Measurements from ENCODE around the gene TRIM28.

DNA sequence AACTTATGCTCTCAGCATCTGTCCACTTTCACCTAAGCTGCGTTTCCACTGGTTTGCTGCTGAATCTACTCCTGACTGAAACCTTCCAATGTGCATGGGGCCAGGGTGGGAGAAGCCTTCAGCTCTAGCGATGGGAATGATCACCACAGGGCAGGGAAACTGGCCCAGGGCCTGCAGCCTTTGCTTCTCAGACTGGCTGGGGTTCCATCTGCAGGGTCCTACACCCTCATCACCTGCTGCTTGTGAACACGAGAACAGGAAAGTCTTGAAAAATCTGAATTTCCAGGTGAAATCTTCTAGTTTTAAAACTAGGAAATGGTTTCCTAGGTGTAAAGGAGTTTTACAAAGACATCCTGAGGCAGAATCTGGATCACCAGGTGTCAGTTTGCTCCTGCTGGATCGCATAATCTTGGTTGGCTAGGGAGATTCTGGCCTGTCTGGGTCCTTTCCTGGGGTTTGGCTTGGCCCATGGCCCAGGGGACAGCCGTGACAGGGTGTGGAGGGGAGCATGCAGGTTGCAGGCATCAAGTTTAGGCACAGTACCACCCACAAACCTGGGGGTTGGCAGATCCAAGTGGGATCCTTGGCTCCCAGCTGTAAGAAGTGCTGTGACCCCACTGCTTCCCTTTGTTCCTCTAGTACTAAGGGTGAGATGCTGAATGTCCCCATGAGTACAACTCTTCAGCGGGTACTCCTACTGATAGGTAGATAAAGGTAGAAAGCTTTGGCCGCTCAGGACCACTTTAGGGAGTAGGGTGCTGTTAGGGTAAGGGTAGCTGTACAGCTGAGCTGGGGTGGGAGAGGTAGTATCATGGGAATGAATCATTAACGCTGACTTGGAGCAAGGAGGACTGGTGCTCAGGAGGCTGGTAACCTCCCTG, 16.4 kb downstream of the TRIM28 start:
- TF ChIP-seq, protein P1, sequence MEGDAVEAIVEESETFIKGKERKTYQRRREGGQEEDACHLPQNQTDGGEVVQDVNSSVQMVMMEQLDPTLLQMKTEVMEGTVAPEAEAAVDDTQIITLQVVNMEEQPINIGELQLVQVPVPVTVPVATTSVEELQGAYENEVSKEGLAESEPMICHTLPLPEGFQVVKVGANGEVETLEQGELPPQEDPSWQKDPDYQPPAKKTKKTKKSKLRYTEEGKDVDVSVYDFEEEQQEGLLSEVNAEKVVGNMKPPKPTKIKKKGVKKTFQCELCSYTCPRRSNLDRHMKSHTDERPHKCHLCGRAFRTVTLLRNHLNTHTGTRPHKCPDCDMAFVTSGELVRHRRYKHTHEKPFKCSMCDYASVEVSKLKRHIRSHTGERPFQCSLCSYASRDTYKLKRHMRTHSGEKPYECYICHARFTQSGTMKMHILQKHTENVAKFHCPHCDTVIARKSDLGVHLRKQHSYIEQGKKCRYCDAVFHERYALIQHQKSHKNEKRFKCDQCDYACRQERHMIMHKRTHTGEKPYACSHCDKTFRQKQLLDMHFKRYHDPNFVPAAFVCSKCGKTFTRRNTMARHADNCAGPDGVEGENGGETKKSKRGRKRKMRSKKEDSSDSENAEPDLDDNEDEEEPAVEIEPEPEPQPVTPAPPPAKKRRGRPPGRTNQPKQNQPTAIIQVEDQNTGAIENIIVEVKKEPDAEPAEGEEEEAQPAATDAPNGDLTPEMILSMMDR (conservative IDR thresholded peaks at IDR 0.05; ENCODE audit: low read depth, low read length), result no peak
- no peak for TF ChIP-seq EZH2 (IDR thresholded peaks at IDR 0.05; ENCODE audit: borderline replicate concordance, low read depth, low read length, poor library complexity, severe bottlenecking)
